CD1c-positive myeloid dendritic cell (primary cell): ENCODE results near the gene DHX16.
"Not testable (repeated sequence)": the region's sequence is repeated elsewhere in the genome, so short reads cannot be mapped to it uniquely, and the experiment has no call there.

Source experiments
- DNase-seq: peaks from one replicate; pipeline ENCODE4 v3.0.0-alpha.2; 2016; ENCODE audit errors: extremely low spot score

DHX16 gene

GRCh38 chr6:30672445-30673253, at the start of gene DHX16:
TSS of gene DHX16 (minus strand) at chr6:30673006. CDS start at chr6:30672841, 165 bp downstream.
- peak; percentile 96 for DNase-seq

GRCh38 chr6:30722025-30722279, 49.1 kb upstream of the DHX16 start:
- peak; percentile 59 for DNase-seq

- peak; percentile 99 for DNase-seq
These were observed 48.6 kb upstream of the DHX16 start for GRCh38 chr6:30721198-30722024.

- DNase-seq: peak; percentile 63
These were observed 48.0 kb upstream of the DHX16 start for GRCh38 chr6:30720738-30721197.

GRCh38 chr6:30719791-30720737, 47.3 kb upstream of the DHX16 start, which contains the start of gene TUBB:
TSS of gene TUBB (plus strand) at chr6:30720352. CDS start at chr6:30720507, 155 bp downstream.
- DNase-seq: peak; percentile 98

- no peak for DNase-seq
These were observed 46.5 kb upstream of the DHX16 start for GRCh38 chr6:30719356-30719755.

GRCh38 chr6:30717845-30718720, 45.3 kb upstream of the DHX16 start:
- not testable (repeated sequence) for DNase-seq

GRCh38 chr6:30717129-30717844, 44.5 kb upstream of the DHX16 start, which contains the start of gene MDC1:
TSS of gene MDC1 (minus strand) at chr6:30717281. CDS start at chr6:30715175, 2,106 bp downstream.
- DNase-seq: peak; percentile 99

- DNase-seq: no peak
These were observed 44.0 kb upstream of the DHX16 start for GRCh38 chr6:30716879-30717128.

GRCh38 chr6:30714263-30714662, 41.5 kb upstream of the DHX16 start:
- no peak for DNase-seq

- no peak for DNase-seq
These were observed 39.7 kb upstream of the DHX16 start for GRCh38 chr6:30712441-30712945.

- DNase-seq: no peak
These were observed 39.1 kb upstream of the DHX16 start for GRCh38 chr6:30711758-30712380.

GRCh38 chr6:30709101-30709868, 36.5 kb upstream of the DHX16 start:
- DNase-seq: no peak

GRCh38 chr6:30707281-30707850, 34.6 kb upstream of the DHX16 start:
- DNase-seq: no peak

- no peak for DNase-seq
These were observed 32.8 kb upstream of the DHX16 start for GRCh38 chr6:30705620-30706019.

- DNase-seq: no peak
These were observed 31.0 kb upstream of the DHX16 start for GRCh38 chr6:30703821-30704220.

GRCh38 chr6:30703011-30703410, 30.2 kb upstream of the DHX16 start:
- no peak for DNase-seq

- peak; percentile 61 for DNase-seq
These were observed 27.5 kb upstream of the DHX16 start for GRCh38 chr6:30700340-30700739.
